Subcutaneous adipose tissue (tissue), 4 donors: ENCODE measurements around the gene OR51G1. TPM values are rescaled to one million over a fixed set of nuclear protein-coding genes. Genes with fewer than 3 reads are reported as not detected.
"Not testable (repeated sequence)": the region's sequence is repeated elsewhere in the genome, so short reads cannot be mapped to it uniquely, and the experiment has no call there.

Source experiments
- total RNA-seq, 4 donors: library from RNA; depleted of rRNA; stranded (reverse); fragments of >200 nt; gene quantifications; one replicate each; pipeline ENCODE4 v1.1.0, GENCODE V29; 2016
- TF ChIP-seq, protein P1 (sequence below): fragments of 450-650 bp; IDR thresholded peaks from one replicate; pipeline ENCODE4 v1.5.1; 2016; ENCODE audit warnings: low read depth, mild to moderate bottlenecking, control low read depth, antibody characterized with exemption, moderate library complexity

OR51G1 gene
- total RNA-seq: not detected

- TF ChIP-seq, protein P1, sequence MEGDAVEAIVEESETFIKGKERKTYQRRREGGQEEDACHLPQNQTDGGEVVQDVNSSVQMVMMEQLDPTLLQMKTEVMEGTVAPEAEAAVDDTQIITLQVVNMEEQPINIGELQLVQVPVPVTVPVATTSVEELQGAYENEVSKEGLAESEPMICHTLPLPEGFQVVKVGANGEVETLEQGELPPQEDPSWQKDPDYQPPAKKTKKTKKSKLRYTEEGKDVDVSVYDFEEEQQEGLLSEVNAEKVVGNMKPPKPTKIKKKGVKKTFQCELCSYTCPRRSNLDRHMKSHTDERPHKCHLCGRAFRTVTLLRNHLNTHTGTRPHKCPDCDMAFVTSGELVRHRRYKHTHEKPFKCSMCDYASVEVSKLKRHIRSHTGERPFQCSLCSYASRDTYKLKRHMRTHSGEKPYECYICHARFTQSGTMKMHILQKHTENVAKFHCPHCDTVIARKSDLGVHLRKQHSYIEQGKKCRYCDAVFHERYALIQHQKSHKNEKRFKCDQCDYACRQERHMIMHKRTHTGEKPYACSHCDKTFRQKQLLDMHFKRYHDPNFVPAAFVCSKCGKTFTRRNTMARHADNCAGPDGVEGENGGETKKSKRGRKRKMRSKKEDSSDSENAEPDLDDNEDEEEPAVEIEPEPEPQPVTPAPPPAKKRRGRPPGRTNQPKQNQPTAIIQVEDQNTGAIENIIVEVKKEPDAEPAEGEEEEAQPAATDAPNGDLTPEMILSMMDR: no peak
Measured at GRCh38 chr11:4924239-4924638, at the start of gene OR51G1. OR51G1 (minus strand) TSS chr11:4924339; CDS start chr11:4924339, 0 bp downstream.

- TF ChIP-seq, protein P1: no peak
Measured at GRCh38 chr11:4962816-4963215, 38.7 kb upstream of the OR51G1 start.

DNA sequence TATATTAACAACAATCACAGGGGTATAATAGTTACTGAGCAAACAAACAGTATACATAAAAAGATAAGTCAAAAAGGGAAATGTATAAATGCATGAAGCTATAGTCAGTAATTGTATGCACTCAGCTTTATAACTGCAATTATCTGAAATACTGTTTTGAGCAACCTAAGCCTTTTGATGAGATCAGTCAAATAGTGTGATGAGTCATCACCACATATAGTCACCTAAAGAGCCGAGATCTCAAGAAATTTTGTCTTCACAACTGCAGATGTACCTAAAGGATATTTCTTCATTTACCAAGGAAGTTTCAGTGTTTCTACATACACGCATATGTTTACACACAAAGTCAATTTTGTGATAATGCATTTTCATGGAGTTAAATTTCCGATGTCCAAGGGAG, 36.7 kb upstream of the OR51G1 start:
- TF ChIP-seq, protein P1: no peak

DNA sequence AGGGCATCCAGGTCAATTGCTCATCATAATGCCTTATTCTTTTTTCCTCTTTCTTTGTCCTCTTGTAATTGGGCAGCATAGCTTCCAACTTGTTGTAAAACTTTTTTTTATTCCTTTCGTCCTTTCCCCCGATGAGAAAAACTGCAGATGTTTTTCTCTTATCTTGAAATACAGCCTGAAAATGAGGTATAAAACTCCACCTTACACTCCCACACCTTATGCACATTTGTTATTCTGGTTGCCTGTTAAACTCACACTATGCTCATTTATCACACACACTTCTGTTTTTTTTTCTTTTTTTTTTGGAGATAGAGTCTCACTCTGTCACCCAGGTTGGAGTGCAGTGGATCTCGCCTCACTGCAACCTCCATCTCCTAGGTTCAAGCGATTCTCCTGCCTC, 33.3 kb upstream of the OR51G1 start:
- TF ChIP-seq, protein P1: no peak

DNA sequence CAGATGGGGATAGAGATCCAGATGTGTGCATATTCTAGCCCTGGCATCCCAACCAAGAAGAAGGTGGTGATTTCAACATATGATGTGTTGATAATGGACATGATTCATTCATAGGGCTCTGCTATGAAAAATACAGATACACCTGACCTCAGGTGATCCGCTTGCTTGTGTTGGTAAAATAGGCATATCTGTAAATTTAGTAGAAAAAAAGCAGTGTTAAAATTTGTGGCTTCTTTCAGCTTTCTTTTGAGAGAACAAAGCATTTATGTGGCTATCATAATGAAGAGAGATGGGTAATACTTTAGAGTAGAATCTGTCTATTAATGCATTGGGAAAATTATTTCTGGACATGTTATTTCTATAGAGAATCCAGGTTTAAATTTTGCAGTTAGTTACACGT, 31.5 kb upstream of the OR51G1 start, which contains the start of gene OR51A2:
OR51A2 (minus strand) TSS at position 101 of the 400 bp plus-strand sequence; CDS start at position 101, 0 bp downstream.
- TF ChIP-seq, protein P1: not testable (repeated sequence)

GRCh38 chr11:4947505-4947904, 23.4 kb upstream of the OR51G1 start, which contains the start of gene OR51A4:
OR51A4 (minus strand) TSS chr11:4947605; CDS start chr11:4947100, 505 bp downstream.
- TF ChIP-seq, protein P1: no peak

DNA sequence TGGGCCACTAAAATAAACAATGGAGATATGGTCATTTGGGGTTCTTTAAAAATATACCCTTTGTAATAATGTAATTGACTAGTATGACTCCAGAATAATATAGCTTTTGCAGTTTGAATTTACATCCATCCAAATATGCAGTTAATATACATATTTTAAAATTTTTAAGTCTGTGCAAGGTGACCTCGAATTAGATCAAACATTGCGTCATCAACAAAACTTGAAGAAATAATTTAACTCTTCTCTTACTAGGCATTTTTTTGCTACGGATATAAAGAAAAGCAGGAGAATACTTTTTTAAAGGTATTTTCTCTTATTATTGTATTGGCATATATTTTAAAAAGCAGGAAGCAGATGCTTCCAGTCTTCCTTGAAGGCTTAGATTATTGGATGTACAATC, 12.6 kb upstream of the OR51G1 start:
- TF ChIP-seq, protein P1: no peak
